ENCODE measurements around the gene MBLAC1.
A peak's percentile ranks its signal among the peaks of the same experiment; 100 is the strongest.

Gene MBLAC1

DNA sequence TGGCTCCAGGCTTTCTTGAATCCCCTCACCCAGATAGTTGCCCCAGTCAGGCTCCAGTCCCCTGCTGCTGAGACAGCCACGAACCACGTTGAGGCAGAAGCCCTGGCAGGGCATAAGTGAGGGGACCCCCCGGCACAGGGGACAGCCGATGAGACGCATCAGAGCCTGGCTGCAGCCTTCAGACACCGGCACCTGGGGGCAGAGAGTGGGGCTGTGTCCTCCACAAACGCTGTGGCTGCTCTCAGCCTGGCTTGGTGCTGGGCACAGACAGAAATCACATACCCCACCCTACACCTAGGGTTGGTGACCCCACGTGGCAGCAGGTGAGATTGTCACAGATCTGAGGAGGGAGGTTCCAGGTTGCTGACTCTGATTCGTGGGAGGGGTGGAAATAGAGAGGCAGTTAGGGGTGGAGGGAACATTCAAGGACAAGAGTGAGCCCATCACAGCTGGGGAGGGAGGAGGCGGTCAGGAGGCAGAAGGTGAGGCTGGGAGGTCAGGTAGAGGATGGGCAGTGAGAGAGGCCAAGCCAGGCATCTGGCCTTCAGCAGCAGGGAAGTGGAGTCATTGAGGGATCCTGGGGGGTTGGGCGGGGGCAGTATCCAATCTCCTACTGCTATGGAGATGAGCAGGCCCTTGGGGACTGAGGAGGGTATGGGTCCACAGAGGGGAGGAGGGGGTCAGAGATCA is 47.2 kb downstream of the MBLAC1 start:
- DNase-seq, result no peak

GRCh38 chr7:100174582-100174981 is 47.8 kb downstream of the MBLAC1 start:
- DNase-seq, result no peak

DNA sequence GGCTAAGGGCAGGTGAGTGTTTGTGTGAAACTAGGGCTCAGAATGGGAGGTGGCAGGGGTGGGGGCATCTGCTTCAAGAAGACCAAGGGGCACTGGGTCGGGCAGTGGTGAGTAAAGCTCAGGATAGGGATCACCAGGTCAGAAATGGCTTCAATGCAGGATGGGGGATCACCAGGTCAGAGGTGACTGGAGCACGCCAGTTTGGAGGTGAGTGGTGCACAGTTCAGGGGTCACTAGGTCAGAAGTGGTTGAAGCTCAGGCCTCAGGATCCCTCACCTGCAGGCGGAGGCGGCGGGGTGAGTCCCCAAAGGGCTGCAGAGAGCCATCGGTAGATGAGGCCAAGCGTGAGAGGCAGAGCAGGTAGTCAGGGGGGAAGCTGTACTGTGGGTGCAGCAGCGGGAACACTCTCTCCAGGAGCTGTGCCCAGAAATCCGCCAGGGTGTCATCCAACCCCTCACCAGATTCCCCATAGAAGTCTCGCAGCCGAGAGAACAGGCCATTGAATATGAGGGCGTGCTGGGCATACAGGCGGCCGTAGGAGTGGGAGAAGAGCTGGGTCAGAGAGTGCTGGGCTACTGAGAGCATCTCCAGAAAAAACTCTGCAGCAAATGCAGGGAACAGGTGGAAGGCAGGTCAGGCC is 48.6 kb downstream of the MBLAC1 start:
- DNase-seq, result no peak

- peak in 1 of 2 experiments; percentile 40 for DNase-seq
These were observed 49.6 kb downstream of the MBLAC1 start for GRCh38 chr7:100176096-100177044.

DNA sequence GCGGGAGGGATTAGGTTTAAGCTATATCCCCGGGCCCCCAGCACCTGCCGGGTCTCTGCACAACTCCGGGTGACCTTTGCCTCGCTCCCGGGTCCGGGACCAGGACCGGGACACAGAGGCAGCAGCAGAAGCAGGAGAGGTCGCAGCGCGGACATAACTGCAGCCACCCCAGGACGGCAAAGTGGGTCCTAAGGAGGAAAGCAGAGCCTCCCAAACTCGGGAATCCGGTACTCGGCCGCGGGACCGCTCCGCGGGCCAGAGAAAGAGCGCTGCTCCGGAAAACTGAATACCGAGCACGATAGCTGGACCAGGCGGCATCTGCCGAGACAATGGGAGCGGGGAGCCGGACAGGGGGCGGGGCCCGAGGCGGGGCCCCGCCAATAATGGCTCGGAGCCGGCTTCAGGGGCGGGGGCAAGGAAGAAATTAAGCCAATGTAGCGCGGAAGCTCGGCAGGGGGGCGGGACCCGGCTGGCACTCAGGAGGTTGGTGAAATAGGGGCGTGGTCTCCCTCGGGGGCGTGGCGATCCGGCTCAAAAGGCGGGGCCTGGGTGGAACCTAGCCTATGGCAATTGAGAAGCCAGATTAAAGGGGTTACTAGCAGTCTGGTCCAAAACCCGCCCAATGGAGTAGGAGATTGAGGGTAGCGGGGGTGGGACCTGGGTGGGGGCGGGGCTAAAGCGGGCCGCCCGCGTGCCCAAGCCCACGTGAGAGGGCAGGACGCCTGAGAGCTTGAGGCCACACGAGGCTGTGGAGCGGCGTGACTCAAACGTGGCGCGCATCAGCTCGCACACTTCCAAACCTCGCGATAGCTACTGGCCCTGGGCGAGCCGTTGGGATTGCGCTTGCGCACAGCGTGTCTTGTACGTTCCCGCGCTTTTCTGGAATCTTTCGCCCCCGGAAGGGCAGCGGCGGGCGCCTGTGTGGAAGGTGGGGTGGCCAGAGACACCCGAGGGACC is 50.6 kb downstream of the MBLAC1 start, which contains the start of the genes GPC2 and STAG3:
TSS of gene GPC2 (minus strand) at position 337 of the 957 bp plus-strand sequence. CDS start at position 155, 182 bp downstream.
TSS of gene STAG3 (plus strand) at position 874 of the 957 bp plus-strand sequence. CDS start 2,639 bp downstream, outside the sequence.
- DNase-seq, result peak; percentile 97 to 99
